CD4-positive, alpha-beta memory T cell (primary cell): ENCODE measurements around the gene MAB21L3. TPM values are rescaled to one million over a fixed set of nuclear protein-coding genes. Genes with fewer than 3 reads are reported as not detected.

Source experiments
- CTCF ChIA-PET: fragments of 350-600 bp; sonication (Branson Sonifier 250); formaldehyde crosslinking; loops from one replicate; lab custom pipeline; 2021; ENCODE audit warnings: inconsistent platforms; ENCODE audit not compliant: partially characterized antibody; lab: Charles Lee
- POLR2A ChIA-PET: fragments of 350-600 bp; sonication (Branson Sonifier 250); formaldehyde crosslinking; loops from one replicate; lab custom pipeline; 2021; ENCODE audit not compliant: partially characterized antibody; lab: Charles Lee
- DNase-seq, 5 donors: peaks; one replicate each; pipeline versions ENCODE4 v3.0.0 to v3.0.0-alpha.2; 2020 to 2022; ENCODE audit warnings: mixed read lengths in 1 of 5
- H3K27ac ChIP-seq: one replicate; pipeline ENCODE4 v1.7.0; 2013; ENCODE audit warnings: low read depth, low read length
- H3K27me3 ChIP-seq: 2 replicates; pipeline ENCODE4 v1.7.0; 2013; ENCODE audit warnings: mild to moderate bottlenecking, low read length, moderate library complexity; ENCODE audit not compliant: insufficient read depth
- H3K36me3 ChIP-seq: 2 replicates; pipeline ENCODE4 v1.7.0; 2013; ENCODE audit warnings: mild to moderate bottlenecking, low read length, moderate library complexity; ENCODE audit not compliant: insufficient read depth
- H3K4me1 ChIP-seq: 2 replicates; pipeline ENCODE4 v1.7.0; 2013; ENCODE audit warnings: mild to moderate bottlenecking, low read length, moderate library complexity; ENCODE audit not compliant: insufficient read depth
- H3K4me3 ChIP-seq, 2 donors: one replicate each; pipeline ENCODE4 v1.7.0; 2013; ENCODE audit warnings: low read length in 2 of 2, mild to moderate bottlenecking in 1 of 2
- H3K9me3 ChIP-seq, 2 donors: one replicate each; pipeline ENCODE4 v1.7.0; 2013; ENCODE audit warnings: low read length in 2 of 2, control low read depth in 1 of 2; ENCODE audit not compliant: control insufficient read depth in 1 of 2
- H3K27ac Mint-ChIP-seq, 7 donors: one replicate each; pipeline ENCODE4 v1.8.0; 2020 to 2021; ENCODE audit warnings: mixed read lengths in 7 of 7, mild to moderate bottlenecking in 6 of 7, inconsistent platforms in 3 of 7, moderate library complexity in 3 of 7
- H3K27me3 Mint-ChIP-seq, 2 donors: one replicate each; pipeline ENCODE4 v1.8.0; 2020 to 2021; ENCODE audit warnings: mixed read lengths in 2 of 2
- H3K36me3 Mint-ChIP-seq, 2 donors: one replicate each; pipeline ENCODE4 v1.8.0; 2020 to 2021; ENCODE audit warnings: mixed read lengths in 2 of 2, inconsistent platforms in 1 of 2, mild to moderate bottlenecking in 1 of 2
- H3K4me1 Mint-ChIP-seq, 4 donors: one replicate each; pipeline ENCODE4 v1.8.0; 2020 to 2021; ENCODE audit warnings: mixed read lengths in 4 of 4, mild to moderate bottlenecking in 1 of 4
- H3K4me3 Mint-ChIP-seq, 8 donors: one replicate each; pipeline ENCODE4 v1.8.0; 2020 to 2021; ENCODE audit warnings: mixed read lengths in 8 of 8, mild to moderate bottlenecking in 7 of 8, moderate library complexity in 6 of 8, inconsistent platforms in 3 of 8
- H3K9me3 Mint-ChIP-seq, 8 donors: one replicate each; pipeline ENCODE4 v1.8.0; 2020 to 2021; ENCODE audit warnings: mixed read lengths in 8 of 8, mild to moderate bottlenecking in 5 of 8, inconsistent platforms in 3 of 8, moderate library complexity in 1 of 8
- intact Hi-C: fragments of 100-400 bp; cut with micrococcal nuclease; formaldehyde crosslinking; loops from one replicate; pipeline ENCODE4 v1.15.1; 2023
- polyA plus RNA-seq, 2 donors: library from polyadenylated mRNA; unstranded; fragments of 300-500 nt; fragmentation: Illumina TruSeq; gene quantifications; one replicate each; pipeline ENCODE4 v1.2.3, GENCODE V29; 2021
- total RNA-seq, 2 experiments: library from RNA; stranded (reverse); gene quantifications; one replicate each; pipeline ENCODE4 v1.2.3, GENCODE V29; 2021

The MAB21L3 gene
- total and polyA plus RNA-seq, 4 experiments from 2014 or later: not detected

- H3K27ac Mint-ChIP-seq: peak overlapping the region in 4 of 7 donors; percentile 7 to 53 (median 38)
- ChIA-PET POLR2A (no interaction called here), CTCF (interaction anchor here (1.2 kb wide), 1 partner anchor 357 kb away, joined by 3 read pairs; no protein-coding TSS in a partner anchor)
- Histone ChIP-seq H3K9me3 (no peaks in the 10 kb centered on the region), H3K4me3 (no peak overlapping the region), H3K4me1 (peaks cover 28% of the 10 kb centered on the region), H3K36me3 (no peaks in the 10 kb centered on the region), H3K27ac (no peak overlapping the region), H3K27me3 (no peaks in the 10 kb centered on the region)
- no peaks in the 10 kb centered on the region for H3K36me3 Mint-ChIP-seq
- peak in 4 of 5 donors; percentile 5 to 44 (median 16) for DNase-seq
- H3K9me3 Mint-ChIP-seq: no peaks in the 10 kb centered on the region
- peaks cover 1 to 4% of the 10 kb centered on the region in 2 donors for H3K27me3 Mint-ChIP-seq
- peaks cover 19 to 37% (median 27%) of the 10 kb centered on the region in 4 donors for H3K4me1 Mint-ChIP-seq
- H3K4me3 Mint-ChIP-seq: peak overlapping the region in 2 of 8 donors; percentile 5 to 42
- intact Hi-C loops: no loop called here
These were observed 17.5 kb downstream of the MAB21L3 start for GRCh38 chr1:116128664-116129063.

- Mint-ChIP-seq H3K9me3 (no peaks in the 10 kb centered on the region), H3K27ac (peak overlapping the region in 1 of 7 donors; percentile 74), H3K27me3 (peaks cover 1 to 6% of the 10 kb centered on the region in 2 donors), H3K4me1 (peaks cover 23 to 37% (median 28%) of the 10 kb centered on the region in 4 donors), H3K4me3 (no peak overlapping the region), H3K36me3 (no peaks in the 10 kb centered on the region)
- DNase-seq: no peak
- Histone ChIP-seq H3K9me3 (no peaks in the 10 kb centered on the region), H3K27ac (no peak overlapping the region), H3K4me3 (no peak overlapping the region), H3K36me3 (no peaks in the 10 kb centered on the region), H3K4me1 (peaks cover 28% of the 10 kb centered on the region), H3K27me3 (no peaks in the 10 kb centered on the region)
- ChIA-PET CTCF (interaction anchor here (1.2 kb wide), 1 partner anchor 356 kb away, joined by 3 read pairs; no protein-coding TSS in a partner anchor), POLR2A (no interaction called here)
- intact Hi-C loops: no loop called here
These were observed 18.3 kb downstream of the MAB21L3 start for GRCh38 chr1:116129537-116129936.

GRCh38 chr1:116130356-116130755, 19.2 kb downstream of the MAB21L3 start:
- intact Hi-C loops: no loop called here
- H3K4me1 Mint-ChIP-seq: peaks cover 23 to 37% (median 28%) of the 10 kb centered on the region in 4 donors

GRCh38 chr1:116131170-116131569, 20.0 kb downstream of the MAB21L3 start:
- POLR2A ChIA-PET: interaction anchor here (1.0 kb wide), 1 partner anchor 8 kb away, joined by 3 read pairs; no protein-coding TSS in a partner anchor
- intact Hi-C loops: no loop called here
- H3K9me3 Mint-ChIP-seq: no peaks in the 10 kb centered on the region
- H3K4me1 Mint-ChIP-seq: peaks cover 20 to 30% (median 25%) of the 10 kb centered on the region in 4 donors
- no peaks in the 10 kb centered on the region for H3K27me3 ChIP-seq
- H3K9me3 ChIP-seq: no peaks in the 10 kb centered on the region
- CTCF ChIA-PET: interaction anchor here (1.4 to 2.9 kb wide), 2 partner anchors 8 to 354 kb away, joined by 4 to 8 read pairs; no protein-coding TSS in a partner anchor
- no peak overlapping the region for H3K4me3 Mint-ChIP-seq
- H3K36me3 Mint-ChIP-seq: no peaks in the 10 kb centered on the region
- H3K4me3 ChIP-seq: no peak overlapping the region
- H3K27ac Mint-ChIP-seq: no peak overlapping the region
- H3K27ac ChIP-seq: no peak overlapping the region
- peaks cover 0 to 6% of the 10 kb centered on the region in 2 donors for H3K27me3 Mint-ChIP-seq
- H3K36me3 ChIP-seq: no peaks in the 10 kb centered on the region
- peaks cover 23% of the 10 kb centered on the region for H3K4me1 ChIP-seq
- no peak for DNase-seq

More at GRCh38 chr1:116130356-116130755, 19.2 kb downstream of the MAB21L3 start:
- H3K4me3 Mint-ChIP-seq: no peak overlapping the region
- H3K36me3 Mint-ChIP-seq: no peaks in the 10 kb centered on the region
- H3K27me3 ChIP-seq: no peaks in the 10 kb centered on the region
- H3K4me3 ChIP-seq: no peak overlapping the region
- peaks cover under 1 to 6% of the 10 kb centered on the region in 2 donors for H3K27me3 Mint-ChIP-seq
- ChIA-PET CTCF (interaction anchor here (1.4 to 2.9 kb wide), 2 partner anchors 8 to 355 kb away, joined by 4 to 8 read pairs; no protein-coding TSS in a partner anchor), POLR2A (interaction anchor here (1.0 kb wide), 1 partner anchor 9 kb away, joined by 3 read pairs; no protein-coding TSS in a partner anchor)
- H3K9me3 ChIP-seq: no peaks in the 10 kb centered on the region
- no peaks in the 10 kb centered on the region for H3K36me3 ChIP-seq
- H3K9me3 Mint-ChIP-seq: no peaks in the 10 kb centered on the region
- no peak for DNase-seq
- H3K27ac Mint-ChIP-seq: no peak overlapping the region
- H3K4me1 ChIP-seq: peaks cover 28% of the 10 kb centered on the region
- H3K27ac ChIP-seq: no peak overlapping the region

- no peaks in the 10 kb centered on the region for H3K36me3 ChIP-seq
- ChIA-PET POLR2A (no interaction called here), CTCF (interaction anchor here (2.9 kb wide), 1 partner anchor 353 kb away, joined by 8 read pairs; no protein-coding TSS in a partner anchor)
- H3K4me1 ChIP-seq: peaks cover 16% of the 10 kb centered on the region
- Mint-ChIP-seq H3K27me3 (peaks cover 0 to 6% of the 10 kb centered on the region in 2 donors), H3K27ac (no peak overlapping the region), H3K4me3 (no peak overlapping the region), H3K9me3 (no peaks in the 10 kb centered on the region), H3K4me1 (peaks cover 14 to 25% (median 17%) of the 10 kb centered on the region in 4 donors), H3K36me3 (no peaks in the 10 kb centered on the region)
- intact Hi-C loops: no loop called here
- no peaks in the 10 kb centered on the region for H3K9me3 ChIP-seq
- H3K4me3 ChIP-seq: no peak overlapping the region
- no peaks in the 10 kb centered on the region for H3K27me3 ChIP-seq
- DNase-seq: no peak
- no peak overlapping the region for H3K27ac ChIP-seq
These were observed 20.8 kb downstream of the MAB21L3 start for GRCh38 chr1:116131866-116132605.

GRCh38 chr1:116133696-116134475, 22.7 kb downstream of the MAB21L3 start:
- no peaks in the 10 kb centered on the region for H3K36me3 ChIP-seq
- Mint-ChIP-seq H3K4me1 (peaks cover 4 to 9% (median 8%) of the 10 kb centered on the region in 4 donors), H3K9me3 (no peaks in the 10 kb centered on the region), H3K4me3 (no peak overlapping the region), H3K27ac (no peak overlapping the region), H3K36me3 (no peaks in the 10 kb centered on the region), H3K27me3 (peaks cover 0 to 2% of the 10 kb centered on the region in 2 donors)
- no peaks in the 10 kb centered on the region for H3K9me3 ChIP-seq
- H3K4me1 ChIP-seq: peaks cover 2% of the 10 kb centered on the region
- DNase-seq: no peak
- POLR2A ChIA-PET: no interaction called here
- H3K27me3 ChIP-seq: no peaks in the 10 kb centered on the region
- H3K27ac ChIP-seq: no peak overlapping the region
- intact Hi-C loops: no loop called here
- CTCF ChIA-PET: interaction anchor here (1.2 to 1.5 kb wide), 2 partner anchors 351 kb away, joined by 3 read pairs; no protein-coding TSS in a partner anchor
- H3K4me3 ChIP-seq: no peak overlapping the region

- Mint-ChIP-seq H3K4me3 (no peak overlapping the region), H3K36me3 (no peaks in the 10 kb centered on the region), H3K27ac (no peak overlapping the region), H3K4me1 (peaks cover 8 to 11% (median 11%) of the 10 kb centered on the region in 4 donors), H3K27me3 (peaks cover 0 to 2% of the 10 kb centered on the region in 2 donors), H3K9me3 (no peaks in the 10 kb centered on the region)
- intact Hi-C loops: no loop called here
- Histone ChIP-seq H3K27ac (no peak overlapping the region), H3K27me3 (no peaks in the 10 kb centered on the region), H3K4me1 (no peaks in the 10 kb centered on the region), H3K4me3 (no peak overlapping the region), H3K36me3 (no peaks in the 10 kb centered on the region), H3K9me3 (no peaks in the 10 kb centered on the region)
- ChIA-PET POLR2A (no interaction called here), CTCF (interaction anchor here (1.5 to 1.6 kb wide), 2 partner anchors 351 to 365 kb away, joined by 3 read pairs; no protein-coding TSS in a partner anchor)
- no peak for DNase-seq
These were observed 23.2 kb downstream of the MAB21L3 start for GRCh38 chr1:116134476-116134773.
